ENCODE measurements around the gene RYR1. TPM values are rescaled to one million over a fixed set of nuclear protein-coding genes. Genes with fewer than 3 reads are reported as not detected.

RYR1 gene
- total and polyA plus RNA-seq, 2 donors (not counting 1 experiment from before 2014, with no cell fraction given), result 0.43 to 3.8 TPM

GRCh38 chr19:38400361-38400760 is 33.1 kb upstream of the RYR1 start:
- peaks cover 0 to 7% of the 10 kb centered on the region in 2 experiments for H3K36me3 ChIP-seq (replicated peaks in 1 of 2; ENCODE audit: control extremely low read depth in 1 of 2, control insufficient read depth in 1 of 2, extremely low read depth in 1 of 2, insufficient read depth in 2 of 2, low read length in 1 of 2)
- H3K9me3 Mint-ChIP-seq (ENCODE audit: insufficient read depth), result no peaks in the 10 kb centered on the region
- peaks cover 31% of the 10 kb centered on the region for H3K27me3 Mint-ChIP-seq
- peaks cover 0 to 3% (median 0%) of the 10 kb centered on the region in 3 donors for H3K9me3 ChIP-seq (ENCODE audit: control extremely low read depth in 1 of 3, control insufficient read depth in 2 of 3, insufficient read depth in 1 of 3, low read length in 2 of 3)
- H3K4me2 ChIP-seq (replicated peaks; ENCODE audit: low read depth, low read length, poor library complexity, severe bottlenecking), result no peak overlapping the region
- H3K79me2 ChIP-seq (ENCODE audit: control insufficient read depth, insufficient read depth, low read length), result peaks cover 11% of the 10 kb centered on the region
- TF ChIP-seq EZH2 (IDR thresholded peaks at IDR 0.05; ENCODE audit: borderline replicate concordance, insufficient read depth, low read depth, low read length, poor library complexity, severe bottlenecking) (no peak), CTCF (IDR thresholded peaks at IDR 0.05) (no peak)
- no peak for DNase-seq
- H3K4me1 ChIP-seq (ENCODE audit: control insufficient read depth in 2 of 2, insufficient read depth in 2 of 2, low read length in 2 of 2), result peaks cover 10 to 19% of the 10 kb centered on the region in 2 donors
- H2AFZ ChIP-seq (ENCODE audit: insufficient read depth, low read depth, low read length, poor library complexity, severe bottlenecking), result no peak overlapping the region
- H3K4me1 Mint-ChIP-seq, result peaks cover 23% of the 10 kb centered on the region
- intact Hi-C loops (cut with micrococcal nuclease), result loop anchor here (5.0 kb wide), 2 partner anchors 332 to 927 kb away; no protein-coding TSS in a partner anchor
- WGBS (ENCODE audit: insufficient coverage), result 91% methylated on average over 5 of the region's 5 CpGs
- H3K9ac ChIP-seq (ENCODE audit: low read length), result no peak overlapping the region
- ChIA-PET CTCF (interaction anchor here (0.8 to 1.5 kb wide), 4 partner anchors 26 to 530 kb away, joined by 3 to 6 read pairs (median 4); partner anchors contain the start of genes MRPS12, PSMD8 and SARS2), POLR2A (no interaction called here)
- H3K4me3 ChIP-seq (ENCODE audit: control extremely low read depth in 1 of 5, extremely low read depth in 1 of 5, insufficient read depth in 1 of 5, low read depth in 2 of 5, low read length in 4 of 5), result no peak overlapping the region
- peaks cover 0 to 40% (median 14%) of the 10 kb centered on the region in 4 experiments for H3K27me3 ChIP-seq (replicated peaks in 1 of 4; ENCODE audit: control extremely low read depth in 1 of 4, control insufficient read depth in 3 of 4, insufficient read depth in 4 of 4, low read length in 3 of 4)
- H4K20me1 ChIP-seq (ENCODE audit: control insufficient read depth, insufficient read depth, low read length, poor library complexity, severe bottlenecking), result no peaks in the 10 kb centered on the region
- no peak overlapping the region for H3K4me3 Mint-ChIP-seq
- H3K27ac ChIP-seq (ENCODE audit: low read length in 2 of 2), result no peak overlapping the region
- no peak for ATAC-seq (ENCODE audit: low read depth)
- H3K27ac Mint-ChIP-seq, result no peak overlapping the region

- Histone ChIP-seq H3K27me3 (replicated peaks in 1 of 4; ENCODE audit: control extremely low read depth in 1 of 4, control insufficient read depth in 3 of 4, insufficient read depth in 4 of 4, low read length in 3 of 4) (peaks cover 0 to 39% (median 13%) of the 10 kb centered on the region in 4 experiments), H3K27ac (ENCODE audit: low read length in 2 of 2) (no peak overlapping the region), H3K4me3 (ENCODE audit: control extremely low read depth in 1 of 5, extremely low read depth in 1 of 5, insufficient read depth in 1 of 5, low read depth in 2 of 5, low read length in 4 of 5) (no peak overlapping the region), H4K20me1 (ENCODE audit: control insufficient read depth, insufficient read depth, low read length, poor library complexity, severe bottlenecking) (no peaks in the 10 kb centered on the region), H3K36me3 (replicated peaks in 1 of 2; ENCODE audit: control extremely low read depth in 1 of 2, control insufficient read depth in 1 of 2, extremely low read depth in 1 of 2, insufficient read depth in 2 of 2, low read length in 1 of 2) (peaks cover 0 to 10% of the 10 kb centered on the region in 2 experiments), H3K9ac (ENCODE audit: low read length) (no peak overlapping the region), H3K9me3 (ENCODE audit: control extremely low read depth in 1 of 3, control insufficient read depth in 2 of 3, insufficient read depth in 1 of 3, low read length in 2 of 3) (peaks cover 0 to 3% (median 0%) of the 10 kb centered on the region in 3 donors), H2AFZ (ENCODE audit: insufficient read depth, low read depth, low read length, poor library complexity, severe bottlenecking) (no peak overlapping the region), H3K4me2 (replicated peaks; ENCODE audit: low read depth, low read length, poor library complexity, severe bottlenecking) (no peak overlapping the region), H3K4me1 (ENCODE audit: control insufficient read depth in 2 of 2, insufficient read depth in 2 of 2, low read length in 2 of 2) (peaks cover 7 to 16% of the 10 kb centered on the region in 2 donors), H3K79me2 (ENCODE audit: control insufficient read depth, insufficient read depth, low read length) (peaks cover 11% of the 10 kb centered on the region)
- DNase-seq (no peak), ATAC-seq (ENCODE audit: low read depth) (no peak)
- peaks cover 31% of the 10 kb centered on the region for H3K27me3 Mint-ChIP-seq
- intact Hi-C loops (cut with micrococcal nuclease), result loop anchor here (5.0 kb wide), 2 partner anchors 331 to 926 kb away; no protein-coding TSS in a partner anchor
- peaks cover 23% of the 10 kb centered on the region for H3K4me1 Mint-ChIP-seq
- H3K4me3 Mint-ChIP-seq, result no peak overlapping the region
- no CpG with 5 or more reads among the region's 3 CpGs for WGBS (ENCODE audit: insufficient coverage)
- ChIA-PET POLR2A (interaction anchor here (0.7 kb wide), 1 partner anchor 237 kb away, joined by 3 read pairs; no protein-coding TSS in a partner anchor), CTCF (interaction anchor here (3.9 kb wide), 1 partner anchor 114 kb away, joined by 31 read pairs; no protein-coding TSS in a partner anchor)
- no peaks in the 10 kb centered on the region for H3K9me3 Mint-ChIP-seq (ENCODE audit: insufficient read depth)
- H3K27ac Mint-ChIP-seq, result no peak overlapping the region
- TF ChIP-seq CTCF (IDR thresholded peaks at IDR 0.05) (no peak), EZH2 (IDR thresholded peaks at IDR 0.05; ENCODE audit: borderline replicate concordance, insufficient read depth, low read depth, low read length, poor library complexity, severe bottlenecking) (no peak)
These were observed 32.3 kb upstream of the RYR1 start for GRCh38 chr19:38401148-38401547.

Measured in B cell (primary cell).